Bronchial epithelial cell (primary cell): Measurements from ENCODE around the gene TNK2. TPM values are rescaled to one million over a fixed set of nuclear protein-coding genes. Genes with fewer than 3 reads are reported as not detected.

Experiments
- DNase-seq: peaks from one replicate; pipeline ENCODE4 v3.0.0-alpha.2; 2010; ENCODE audit warnings: low read depth
- FAIRE-seq: peaks from 2 replicates; lab custom pipeline; 2011; peaks lifted over from hg19 to GRCh38; lab: Jason Lieb, UNC
- H3K27me3 ChIP-seq: 2 replicates; pipeline ENCODE4 v1.5.1; 2011; ENCODE audit warnings: low read length; ENCODE audit not compliant: control insufficient read depth, insufficient read depth
- H3K36me3 ChIP-seq: 2 replicates; pipeline ENCODE4 v1.5.1; 2011; ENCODE audit warnings: low read length; ENCODE audit not compliant: control insufficient read depth, insufficient read depth
- H3K4me3 ChIP-seq: 2 replicates; pipeline ENCODE4 v1.5.1; 2011; ENCODE audit warnings: mild to moderate bottlenecking, low read depth, low read length, control low read depth
- CTCF ChIP-seq: IDR thresholded peaks from 2 replicates; pipeline ENCODE4 v1.5.1; 2011; ENCODE audit warnings: mild to moderate bottlenecking, moderate library complexity, low read length, control low read depth, inconsistent platforms; ENCODE audit not compliant: insufficient read depth, severe bottlenecking
- total RNA-seq: library from RNA; depleted of rRNA; stranded (reverse); fragments of >200 nt; gene quantifications from 2 replicates; pipeline ENCODE4 v1.2.1, GENCODE V29; 2014

TNK2 gene
- total RNA-seq, 1 donor from 2014 or later, result 6.3 TPM

- FAIRE-seq, result no peak
- no peak overlapping the region for H3K4me3 ChIP-seq
- peaks cover 6% of the 10 kb centered on the region for H3K36me3 ChIP-seq
- no peaks in the 10 kb centered on the region for H3K27me3 ChIP-seq
- TF ChIP-seq CTCF, result no peak
- peak; percentile 56 for DNase-seq
Observed at GRCh38 chr3:195900436-195901355, 7.7 kb downstream of the TNK2 start.

GRCh38 chr3:195899701-195900435 is 8.5 kb downstream of the TNK2 start:
- no peak for TF ChIP-seq CTCF
- Histone ChIP-seq H3K27me3 (no peaks in the 10 kb centered on the region), H3K36me3 (peaks cover 6% of the 10 kb centered on the region), H3K4me3 (no peak overlapping the region)
- FAIRE-seq, result no peak
- no peak for DNase-seq

GRCh38 chr3:195897853-195898415 is 10.4 kb downstream of the TNK2 start:
- no peaks in the 10 kb centered on the region for H3K27me3 ChIP-seq
- peaks cover 6% of the 10 kb centered on the region for H3K36me3 ChIP-seq
- no peak for FAIRE-seq
- DNase-seq, result peak; percentile 39
- TF ChIP-seq CTCF, result peak; percentile 39
- H3K4me3 ChIP-seq, result no peak overlapping the region

- DNase-seq (peak; percentile 92), FAIRE-seq (no peak)
- Histone ChIP-seq H3K36me3 (peaks cover 7% of the 10 kb centered on the region), H3K27me3 (no peaks in the 10 kb centered on the region), H3K4me3 (no peak overlapping the region)
- TF ChIP-seq CTCF, result no peak
Observed at GRCh38 chr3:195897081-195897852, 11.1 kb downstream of the TNK2 start.

- Histone ChIP-seq H3K27me3 (no peaks in the 10 kb centered on the region), H3K4me3 (peak overlapping the region; percentile 52), H3K36me3 (peaks cover 9% of the 10 kb centered on the region)
- FAIRE-seq (no peak), DNase-seq (no peak)
- TF ChIP-seq CTCF, result no peak
Observed at GRCh38 chr3:195896361-195897080, 11.8 kb downstream of the TNK2 start.
